ENCODE results near the gene TNFRSF13B.
"Not testable (repeated sequence)": the region's sequence is repeated elsewhere in the genome, so short reads cannot be mapped to it uniquely, and the experiment has no call there.

The TNFRSF13B gene

GRCh38 chr17:16906680-16907079 lies 65.2 kb downstream of the TNFRSF13B start:
- DNase-seq: peak; percentile 78

- peak; percentile 98 for DNase-seq
Observed at GRCh38 chr17:16905593-16906191, 66.2 kb downstream of the TNFRSF13B start.

GRCh38 chr17:16903070-16903469 lies 68.8 kb downstream of the TNFRSF13B start:
- not testable (repeated sequence) for DNase-seq

- no peak for DNase-seq
Observed at GRCh38 chr17:16900288-16900882, 71.5 kb downstream of the TNFRSF13B start.

GRCh38 chr17:16897211-16897896 lies 74.6 kb downstream of the TNFRSF13B start:
- DNase-seq: not testable (repeated sequence)

- DNase-seq: not testable (repeated sequence)
Observed at GRCh38 chr17:16896235-16896634, 75.7 kb downstream of the TNFRSF13B start.

GRCh38 chr17:16893527-16893926 lies 78.4 kb downstream of the TNFRSF13B start:
- DNase-seq: not testable (repeated sequence)

GRCh38 chr17:16892876-16893454 lies 79.0 kb downstream of the TNFRSF13B start:
- not testable (repeated sequence) for DNase-seq

- DNase-seq: no peak
Observed at GRCh38 chr17:16889088-16889465, 82.8 kb downstream of the TNFRSF13B start.
